ENCODE data around the gene SYPL1.

- TF ChIP-seq NFRKB (IDR thresholded peaks at IDR 0.05) (no peak), SUZ12 (IDR thresholded peaks at IDR 0.05) (no peak), FOXA1 (IDR thresholded peaks at IDR 0.05) (no peak), FOXM1 (IDR thresholded peaks at IDR 0.05; ENCODE audit: borderline replicate concordance) (no peak), TARDBP (IDR thresholded peaks at IDR 0.05) (no peak), ZNF384 (IDR thresholded peaks at IDR 0.05) (no peak), SP1 (IDR thresholded peaks at IDR 0.05) (no peak), BHLHE40 (IDR thresholded peaks at IDR 0.05; ENCODE audit: borderline replicate concordance) (no peak), FOXK2 (IDR thresholded peaks at IDR 0.05) (no peak), HDGF (IDR thresholded peaks at IDR 0.05; ENCODE audit: borderline replicate concordance) (no peak), PKNOX1 (IDR thresholded peaks at IDR 0.05) (no peak), LEF1 (IDR thresholded peaks at IDR 0.05; ENCODE audit: borderline replicate concordance) (no peak), CTBP1 (IDR thresholded peaks at IDR 0.05; ENCODE audit: borderline replicate concordance) (no peak), ELF4 (IDR thresholded peaks at IDR 0.05) (no peak)
These were observed 5.9 kb upstream of the SYPL1 start for GRCh38 chr7:106117786-106118544.

All from HEK293T (cell line).